ENCODE data around the gene RPAP2. TPM values are rescaled to one million over a fixed set of nuclear protein-coding genes. Genes with fewer than 3 reads are reported as not detected.

The RPAP2 gene
- total RNA-seq, 4 donors from 2014 or later: 3.2 to 37.8 (median 11.7) TPM

DNA sequence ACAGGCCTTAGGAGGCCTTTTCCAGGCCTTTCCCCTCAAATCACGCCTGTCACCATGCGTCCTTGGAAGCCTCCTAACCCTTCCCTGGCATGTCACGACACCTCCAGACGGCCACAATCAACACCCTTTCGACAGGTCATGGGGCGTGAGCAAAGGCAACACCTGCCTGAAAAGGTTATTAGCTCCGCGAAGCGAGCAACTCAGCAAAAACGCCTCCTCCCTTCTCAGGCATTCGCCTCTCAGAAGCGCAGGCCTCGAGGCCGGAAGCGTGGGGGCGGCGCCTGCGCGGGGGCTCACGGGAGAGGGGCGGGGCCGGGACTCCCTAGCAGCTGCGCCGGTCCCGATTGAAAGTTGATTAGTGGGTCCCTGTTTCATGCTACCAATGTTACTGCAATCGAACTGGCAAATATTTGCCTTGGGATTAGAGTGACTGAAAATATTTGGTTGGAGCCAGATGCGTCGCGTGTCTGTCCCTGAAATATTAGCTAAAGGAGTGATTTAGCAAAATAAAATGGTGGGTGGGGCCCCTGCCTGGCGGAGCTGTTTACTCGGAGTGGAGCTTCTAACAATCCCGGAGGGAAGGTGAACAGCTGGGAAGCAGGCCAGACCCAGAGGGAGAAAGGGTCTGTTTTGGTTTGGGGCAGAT lies 143.0 kb downstream of the RPAP2 start:
- H3K27ac ChIP-seq: peak overlapping the region in 3 of 4 donors; percentile 35 to 45 (median 37)
- peak; percentile 68 for DNase-seq

GRCh38 chr1:92442351-92442750 lies 143.5 kb downstream of the RPAP2 start:
- H3K27ac ChIP-seq: peak overlapping the region in 1 of 4 donors; percentile 14

More for the DNA sequence above, 143.0 kb downstream of the RPAP2 start:
- Histone ChIP-seq H3K27me3 (no peaks in the 10 kb centered on the region), H3K4me3 (peak overlapping the region in 3 of 4 donors; percentile 5 to 37 (median 22)), H3K9me3 (peaks cover 0 to 1% of the 10 kb centered on the region in 2 donors), H3K36me3 (no peaks in the 10 kb centered on the region), H3K4me1 (no peaks in the 10 kb centered on the region)
- intact Hi-C loops (cut with DNase I; ENCODE audit: low total_unique reads): no loop called here
- no peak for TF ChIP-seq EP300 (IDR thresholded peaks at IDR 0.05; ENCODE audit: low read depth)
- TF ChIP-seq POLR2AphosphoS5 (IDR thresholded peaks at IDR 0.05): peak in 1 of 3 donors; percentile 6
- no peak for TF ChIP-seq POLR2A (IDR thresholded peaks at IDR 0.05)
- no peak for TF ChIP-seq CTCF (IDR thresholded peaks at IDR 0.05)
- WGBS, 2 donors (ENCODE audit: low coverage in 1 of 2): 43 to 60% methylated on average over 6 to 32 of the region's 32 CpGs
- in situ Hi-C loops (cut with MboI; ENCODE audit: low pct_ligation_motif_present in 1 of 4, low pct_unique_long_range_greater_than_20kb in 1 of 4, low sequenced_read_pairs in 3 of 4): no loop called here

DNA sequence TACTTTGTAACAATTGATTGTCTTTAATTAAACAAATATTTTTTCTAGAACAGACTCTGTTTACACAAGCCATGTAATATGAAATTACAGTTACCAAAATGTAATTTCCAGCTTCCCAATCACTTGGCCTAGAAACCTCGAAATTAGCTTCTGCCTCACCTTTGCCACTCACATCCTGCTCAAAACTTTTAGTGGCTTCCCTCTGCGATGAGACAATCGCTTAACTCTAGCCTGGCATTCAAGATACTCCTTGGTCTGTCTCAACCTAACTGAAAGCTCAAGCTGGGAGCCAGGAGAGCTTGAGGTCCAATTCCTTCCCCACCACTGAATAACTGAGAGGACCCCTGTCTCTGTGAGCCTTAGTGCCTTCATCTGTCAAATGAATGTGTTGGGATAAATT lies 145.0 kb downstream of the RPAP2 start:
- no peak overlapping the region for H3K27ac ChIP-seq
- DNase-seq: no peak
- H3K9me3 ChIP-seq: no peaks in the 10 kb centered on the region
- H3K4me3 ChIP-seq: no peak overlapping the region
- in situ Hi-C loops (cut with MboI; ENCODE audit: low pct_ligation_motif_present in 1 of 4, low pct_unique_long_range_greater_than_20kb in 1 of 4, low sequenced_read_pairs in 3 of 4): no loop called here
- intact Hi-C loops (cut with DNase I; ENCODE audit: low total_unique reads): no loop called here
- no peak for TF ChIP-seq POLR2AphosphoS5 (IDR thresholded peaks at IDR 0.05)
- no peak for TF ChIP-seq EP300 (IDR thresholded peaks at IDR 0.05; ENCODE audit: low read depth)
- TF ChIP-seq CTCF (IDR thresholded peaks at IDR 0.05): no peak
- no peak for TF ChIP-seq POLR2A (IDR thresholded peaks at IDR 0.05)
- H3K27me3 ChIP-seq: no peaks in the 10 kb centered on the region
- no peaks in the 10 kb centered on the region for H3K36me3 ChIP-seq
- no peaks in the 10 kb centered on the region for H3K4me1 ChIP-seq
- WGBS, 2 donors (ENCODE audit: low coverage in 1 of 2): 79 to 90% methylated on average over 3 of the region's 3 CpGs

More at GRCh38 chr1:92442351-92442750, 143.5 kb downstream of the RPAP2 start:
- intact Hi-C loops (cut with DNase I; ENCODE audit: low total_unique reads) (no loop called here), in situ Hi-C loops (cut with MboI; ENCODE audit: low pct_ligation_motif_present in 1 of 4, low pct_unique_long_range_greater_than_20kb in 1 of 4, low sequenced_read_pairs in 3 of 4) (no loop called here)
- H3K4me1 ChIP-seq: no peaks in the 10 kb centered on the region
- no peaks in the 10 kb centered on the region for H3K9me3 ChIP-seq
- H3K4me3 ChIP-seq: peak overlapping the region in 2 of 4 donors; percentile 5 to 37
- WGBS, 2 donors (ENCODE audit: low coverage in 1 of 2): 42 to 61% methylated on average over 3 to 5 of the region's 5 CpGs
- H3K27me3 ChIP-seq: no peaks in the 10 kb centered on the region
- H3K36me3 ChIP-seq: no peaks in the 10 kb centered on the region
- DNase-seq: no peak
- TF ChIP-seq POLR2AphosphoS5 (IDR thresholded peaks at IDR 0.05): no peak
- no peak for TF ChIP-seq EP300 (IDR thresholded peaks at IDR 0.05; ENCODE audit: low read depth)
- TF ChIP-seq CTCF (IDR thresholded peaks at IDR 0.05): no peak
- TF ChIP-seq POLR2A (IDR thresholded peaks at IDR 0.05): no peak

DNA sequence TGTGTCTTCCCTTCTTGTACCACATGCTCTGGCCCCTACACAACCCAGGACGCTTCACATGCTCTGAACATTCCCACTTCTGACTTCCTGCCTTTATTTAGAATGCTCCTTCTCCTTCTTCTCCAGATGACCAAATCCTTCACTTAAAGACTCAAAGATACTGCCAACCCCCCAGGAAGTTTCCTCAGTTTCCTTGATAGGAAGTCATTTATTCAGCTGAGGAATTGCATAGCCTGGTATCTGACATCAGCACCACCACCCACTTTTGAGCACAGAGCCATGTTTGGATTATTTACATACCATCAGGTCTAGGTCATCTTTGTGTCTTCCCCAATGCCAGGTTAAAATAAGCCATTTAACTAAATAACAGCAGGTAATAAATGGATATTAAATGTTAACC lies 145.5 kb downstream of the RPAP2 start:
- Histone ChIP-seq H3K27me3 (no peaks in the 10 kb centered on the region), H3K36me3 (no peaks in the 10 kb centered on the region), H3K9me3 (no peaks in the 10 kb centered on the region), H3K27ac (no peak overlapping the region), H3K4me1 (no peaks in the 10 kb centered on the region), H3K4me3 (no peak overlapping the region)
- no peak for DNase-seq
- in situ Hi-C loops (cut with MboI; ENCODE audit: low pct_ligation_motif_present in 1 of 4, low pct_unique_long_range_greater_than_20kb in 1 of 4, low sequenced_read_pairs in 3 of 4) (no loop called here), intact Hi-C loops (cut with DNase I; ENCODE audit: low total_unique reads) (no loop called here)
- TF ChIP-seq POLR2AphosphoS5 (IDR thresholded peaks at IDR 0.05): no peak
- TF ChIP-seq POLR2A (IDR thresholded peaks at IDR 0.05): no peak
- no peak for TF ChIP-seq CTCF (IDR thresholded peaks at IDR 0.05)
- TF ChIP-seq EP300 (IDR thresholded peaks at IDR 0.05; ENCODE audit: low read depth): no peak
- WGBS, 2 donors (ENCODE audit: low coverage in 1 of 2): 81 to 100% methylated on average over 1 of the region's 1 CpG

Data from transverse colon (tissue), 4 donors.